Fibroblast of the aortic adventitia (primary cell): ENCODE measurements around the gene VWA2. TPM values are rescaled to one million over a fixed set of nuclear protein-coding genes. Genes with fewer than 3 reads are reported as not detected.

Experiments
- DNase-seq: peaks from one replicate; pipeline ENCODE4 v3.0.0-alpha.2; 2010; ENCODE audit warnings: low read depth
- H3K4me3 ChIP-seq: 2 replicates; pipeline ENCODE4 v1.5.1; 2011; ENCODE audit warnings: low read depth, mild to moderate bottlenecking, control low read depth, low read length, moderate library complexity
- CTCF ChIP-seq: IDR thresholded peaks from 2 replicates; pipeline ENCODE4 v1.5.1; 2011; ENCODE audit warnings: mild to moderate bottlenecking, low read length, control low read depth, inconsistent platforms; ENCODE audit not compliant: insufficient read depth
- total RNA-seq: library from RNA; depleted of rRNA; stranded (reverse); fragments of >200 nt; gene quantifications from 2 replicates; pipeline ENCODE4 v1.2.3, GENCODE V29; 2012; ENCODE audit warnings: low replicate concordance

The VWA2 gene
- total RNA-seq, 1 donor: 0.09 TPM

GRCh38 chr10:114255227-114255626 lies 16.2 kb downstream of the VWA2 start:
- TF ChIP-seq CTCF: no peak
- H3K4me3 ChIP-seq: no peak overlapping the region
- no peak for DNase-seq

GRCh38 chr10:114256008-114256765 lies 17.1 kb downstream of the VWA2 start:
- no peak for TF ChIP-seq CTCF
- no peak for DNase-seq
- no peak overlapping the region for H3K4me3 ChIP-seq

- no peak overlapping the region for H3K4me3 ChIP-seq
- no peak for TF ChIP-seq CTCF
- peak; percentile 47 for DNase-seq
Observed at GRCh38 chr10:114256822-114257221, 17.8 kb downstream of the VWA2 start.

- H3K4me3 ChIP-seq: no peak overlapping the region
- peak; percentile 64 for DNase-seq
- TF ChIP-seq CTCF: no peak
Observed at GRCh38 chr10:114257498-114257897, 18.4 kb downstream of the VWA2 start.

GRCh38 chr10:114258274-114258840 lies 19.3 kb downstream of the VWA2 start:
- H3K4me3 ChIP-seq: no peak overlapping the region
- DNase-seq: no peak
- no peak for TF ChIP-seq CTCF

GRCh38 chr10:114259824-114260223 lies 20.8 kb downstream of the VWA2 start:
- TF ChIP-seq CTCF: no peak
- no peak overlapping the region for H3K4me3 ChIP-seq
- DNase-seq: peak; percentile 90
